SU-DHL-6 (cell line): Measurements from ENCODE around the gene OGDH.

Source experiments
- H2AFZ ChIP-seq: fragments of 200-600 bp; sonication (generic); 2 replicates; pipeline ENCODE4 v1.6.1; 2014; ENCODE audit warnings: low read depth, mild to moderate bottlenecking, moderate library complexity, mixed read lengths, antibody characterized with exemption, low read length; ENCODE audit not compliant: severe bottlenecking
- H3F3A ChIP-seq: fragments of 200-600 bp; shearing (Covaris generic); 2 replicates; pipeline ENCODE4 v1.6.0; 2016; ENCODE audit warnings: antibody characterized with exemption, mild to moderate bottlenecking; ENCODE audit not compliant: insufficient read depth
- H3K27ac ChIP-seq: fragments of 200-600 bp; sonication (generic); 2 replicates; pipeline ENCODE4 v1.5.1; 2016; ENCODE audit warnings: low read depth, mild to moderate bottlenecking, low read length, moderate library complexity, mixed read lengths
- H3K27me3 ChIP-seq: fragments of 200-600 bp; sonication (generic), shearing (Covaris generic); 2 replicates; pipeline ENCODE4 v1.6.0; 2014; ENCODE audit warnings: mild to moderate bottlenecking, low read length
- H3K36me3 ChIP-seq: fragments of 200-600 bp; sonication (generic); 2 replicates; pipeline ENCODE4 v1.6.1; 2014; ENCODE audit warnings: mild to moderate bottlenecking, low read length, mixed read lengths
- H3K4me2 ChIP-seq: fragments of 300-600, 200-600 bp; shearing (Covaris generic), sonication (generic); 2 replicates; pipeline ENCODE4 v1.6.0; 2014; ENCODE audit warnings: low read length, low read depth, mild to moderate bottlenecking; ENCODE audit not compliant: poor library complexity, severe bottlenecking
- H3K4me3 ChIP-seq: fragments of 200-600 bp; sonication (generic); 2 replicates; pipeline ENCODE4 v1.5.1; 2014; ENCODE audit warnings: antibody characterized with exemption, low read length, mild to moderate bottlenecking, mixed read lengths; ENCODE audit not compliant: insufficient read depth, poor library complexity, severe bottlenecking
- H3K79me2 ChIP-seq: fragments of 200-600 bp; sonication (generic); 2 replicates; pipeline ENCODE4 v1.6.1; 2014; ENCODE audit warnings: mild to moderate bottlenecking, low read length, moderate library complexity; ENCODE audit not compliant: insufficient read depth
- H3K9ac ChIP-seq: fragments of 200-600 bp; sonication (generic); 2 replicates; pipeline ENCODE4 v1.7.0; 2014; ENCODE audit warnings: mild to moderate bottlenecking, low read length
- H3K9me2 ChIP-seq: fragments of 200-600 bp; sonication (generic); replicated peaks from 2 replicates; pipeline ENCODE4 v1.6.1; 2014; ENCODE audit warnings: low read length; ENCODE audit not compliant: insufficient read depth
- H3K9me3 ChIP-seq: fragments of 200-600 bp; sonication (generic); 2 replicates; pipeline ENCODE4 v1.6.1; 2014; ENCODE audit warnings: low read length, mixed read lengths; ENCODE audit not compliant: insufficient read depth
- H4K20me1 ChIP-seq: fragments of 200-600 bp; sonication (generic); 2 replicates; pipeline ENCODE4 v1.6.1; 2014; ENCODE audit warnings: low read depth, mild to moderate bottlenecking, antibody characterized with exemption, low read length, moderate library complexity, mixed read lengths
- EZH2phosphoT487 ChIP-seq: fragments of 200-600 bp; sonication (generic), shearing (Covaris generic); conservative IDR thresholded peaks from 2 replicates; pipeline ENCODE4 v1.6.1; 2018; ENCODE audit warnings: mild to moderate bottlenecking, antibody characterized with exemption, low read length, moderate library complexity, mixed read lengths
- TF ChIP-seq, protein P1 (sequence below): fragments of 200-600 bp; sonication (generic); IDR thresholded peaks from one replicate; pipeline ENCODE4 v1.5.1; 2017; ENCODE audit warnings: antibody characterized with exemption, mild to moderate bottlenecking, low read length, moderate library complexity; ENCODE audit not compliant: insufficient read depth, poor library complexity, severe bottlenecking

Gene OGDH

DNA sequence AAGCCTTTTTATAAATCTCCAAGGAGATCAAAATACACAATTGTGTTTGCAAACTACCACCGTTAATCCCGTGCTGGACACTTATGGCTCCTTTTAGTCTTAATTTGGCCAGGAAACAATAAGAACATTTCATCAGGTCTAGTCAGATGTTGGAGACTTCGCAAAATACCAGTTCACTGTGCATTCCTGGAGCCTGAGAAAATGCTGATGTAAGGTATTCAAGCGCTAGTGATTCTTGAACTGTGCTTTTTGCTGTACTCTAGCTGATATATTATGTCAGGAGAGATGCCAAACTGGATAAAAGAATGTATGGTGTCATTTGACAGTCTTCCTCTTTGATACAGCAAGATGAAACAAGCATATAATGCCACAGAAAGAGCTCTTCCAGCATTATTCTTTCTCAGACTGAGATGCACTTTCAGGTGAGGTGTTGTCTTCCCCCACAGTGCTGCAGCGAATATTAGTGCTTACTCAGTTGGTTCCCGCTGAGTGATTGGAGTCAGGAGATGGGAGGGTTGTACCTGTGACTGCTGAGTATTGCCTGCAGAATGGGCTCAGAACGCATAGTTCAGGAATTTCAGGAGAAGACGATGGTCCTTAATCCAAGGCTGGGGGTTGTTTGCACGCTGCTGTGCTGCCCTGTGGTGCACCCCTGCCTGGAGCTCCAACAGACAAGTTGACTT is 59.2 kb downstream of the OGDH start:
- Histone ChIP-seq H3K27ac (no peak overlapping the region), H3K4me3 (no peak overlapping the region), H3K79me2 (peaks cover 3% of the 10 kb centered on the region; the same call in 1 of the 2 replicates), H2AFZ (no peak overlapping the region), H3K9me3 (peaks cover 5% of the 10 kb centered on the region; the same call in 1 of the 2 replicates), H3F3A (no peaks in the 10 kb centered on the region), H3K9me2 (no peaks in the 10 kb centered on the region), H3K36me3 (peaks cover 7% of the 10 kb centered on the region), H3K9ac (no peak overlapping the region), H3K4me2 (no peak overlapping the region), H3K27me3 (no peaks in the 10 kb centered on the region), H4K20me1 (no peaks in the 10 kb centered on the region)
- no peak for TF ChIP-seq EZH2phosphoT487
- TF ChIP-seq, protein P1, sequence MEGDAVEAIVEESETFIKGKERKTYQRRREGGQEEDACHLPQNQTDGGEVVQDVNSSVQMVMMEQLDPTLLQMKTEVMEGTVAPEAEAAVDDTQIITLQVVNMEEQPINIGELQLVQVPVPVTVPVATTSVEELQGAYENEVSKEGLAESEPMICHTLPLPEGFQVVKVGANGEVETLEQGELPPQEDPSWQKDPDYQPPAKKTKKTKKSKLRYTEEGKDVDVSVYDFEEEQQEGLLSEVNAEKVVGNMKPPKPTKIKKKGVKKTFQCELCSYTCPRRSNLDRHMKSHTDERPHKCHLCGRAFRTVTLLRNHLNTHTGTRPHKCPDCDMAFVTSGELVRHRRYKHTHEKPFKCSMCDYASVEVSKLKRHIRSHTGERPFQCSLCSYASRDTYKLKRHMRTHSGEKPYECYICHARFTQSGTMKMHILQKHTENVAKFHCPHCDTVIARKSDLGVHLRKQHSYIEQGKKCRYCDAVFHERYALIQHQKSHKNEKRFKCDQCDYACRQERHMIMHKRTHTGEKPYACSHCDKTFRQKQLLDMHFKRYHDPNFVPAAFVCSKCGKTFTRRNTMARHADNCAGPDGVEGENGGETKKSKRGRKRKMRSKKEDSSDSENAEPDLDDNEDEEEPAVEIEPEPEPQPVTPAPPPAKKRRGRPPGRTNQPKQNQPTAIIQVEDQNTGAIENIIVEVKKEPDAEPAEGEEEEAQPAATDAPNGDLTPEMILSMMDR = no peak

DNA sequence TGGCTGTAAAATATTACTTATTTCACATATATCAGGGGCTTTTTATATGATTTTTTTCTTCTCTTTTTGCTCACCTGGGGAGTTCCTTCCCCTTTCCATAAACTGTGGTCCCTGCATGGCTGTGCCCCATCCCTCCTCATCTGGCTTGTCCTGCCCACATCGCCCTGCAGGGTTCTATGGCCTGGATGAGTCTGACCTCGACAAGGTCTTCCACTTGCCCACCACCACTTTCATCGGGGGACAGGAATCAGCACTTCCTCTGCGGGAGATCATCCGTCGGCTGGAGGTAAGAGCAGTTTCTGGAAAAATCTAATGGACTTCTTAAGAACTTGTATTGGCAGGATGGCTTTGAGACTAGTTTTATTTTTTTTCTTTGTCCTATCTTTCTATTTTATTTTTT is 60.1 kb downstream of the OGDH start:
- Histone ChIP-seq H4K20me1 (no peaks in the 10 kb centered on the region), H3K79me2 (no peaks in the 10 kb centered on the region; the same call in 1 of the 2 replicates), H3K4me2 (no peak overlapping the region), H3K9me2 (no peaks in the 10 kb centered on the region), H3F3A (no peaks in the 10 kb centered on the region), H3K9me3 (no peaks in the 10 kb centered on the region), H3K27me3 (no peaks in the 10 kb centered on the region), H2AFZ (no peak overlapping the region), H3K27ac (no peak overlapping the region), H3K9ac (no peak overlapping the region), H3K36me3 (no peaks in the 10 kb centered on the region; the same call in 1 of the 2 replicates), H3K4me3 (no peak overlapping the region)
- TF ChIP-seq, protein P1 = no peak
- TF ChIP-seq EZH2phosphoT487 = no peak

DNA sequence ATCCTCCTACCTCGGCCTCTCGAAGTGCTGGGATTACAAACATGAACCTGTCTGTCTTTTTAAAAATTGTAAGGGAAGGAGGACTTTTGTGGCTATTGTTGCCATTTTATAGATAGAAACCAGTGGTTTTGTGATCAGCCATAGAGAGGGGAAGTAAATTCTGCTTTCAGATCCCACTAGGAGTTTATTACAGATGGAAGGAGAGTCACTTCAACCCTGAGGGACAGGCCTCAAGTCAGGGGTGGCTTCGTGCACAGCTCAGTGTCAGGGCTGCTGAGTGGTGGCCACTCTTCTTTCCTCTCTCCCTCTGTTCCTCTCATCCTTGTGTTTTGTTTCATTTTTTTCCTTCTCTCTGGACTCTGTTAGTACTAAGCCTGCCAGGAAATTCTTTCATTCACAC is 60.8 kb downstream of the OGDH start:
- Histone ChIP-seq H4K20me1 (no peaks in the 10 kb centered on the region), H3K4me2 (no peak overlapping the region), H3K9me3 (no peaks in the 10 kb centered on the region), H3K9me2 (no peaks in the 10 kb centered on the region), H2AFZ (no peak overlapping the region), H3K36me3 (no peaks in the 10 kb centered on the region), H3K27me3 (no peaks in the 10 kb centered on the region), H3K4me3 (no peak overlapping the region), H3K79me2 (no peaks in the 10 kb centered on the region; the same call in 1 of the 2 replicates), H3K27ac (no peak overlapping the region), H3F3A (no peaks in the 10 kb centered on the region), H3K9ac (no peak overlapping the region)
- TF ChIP-seq, protein P1 = no peak
- no peak for TF ChIP-seq EZH2phosphoT487
